DMS 273 treated with DMSO at 0.1 percent for 48 hours (cell line): ENCODE results near the gene SCG2.

Experiments
- DNase-seq: peaks from one replicate; lab custom pipeline; 2025; lab: John Stamatoyannopoulos, UW

SCG2 gene, protein sequence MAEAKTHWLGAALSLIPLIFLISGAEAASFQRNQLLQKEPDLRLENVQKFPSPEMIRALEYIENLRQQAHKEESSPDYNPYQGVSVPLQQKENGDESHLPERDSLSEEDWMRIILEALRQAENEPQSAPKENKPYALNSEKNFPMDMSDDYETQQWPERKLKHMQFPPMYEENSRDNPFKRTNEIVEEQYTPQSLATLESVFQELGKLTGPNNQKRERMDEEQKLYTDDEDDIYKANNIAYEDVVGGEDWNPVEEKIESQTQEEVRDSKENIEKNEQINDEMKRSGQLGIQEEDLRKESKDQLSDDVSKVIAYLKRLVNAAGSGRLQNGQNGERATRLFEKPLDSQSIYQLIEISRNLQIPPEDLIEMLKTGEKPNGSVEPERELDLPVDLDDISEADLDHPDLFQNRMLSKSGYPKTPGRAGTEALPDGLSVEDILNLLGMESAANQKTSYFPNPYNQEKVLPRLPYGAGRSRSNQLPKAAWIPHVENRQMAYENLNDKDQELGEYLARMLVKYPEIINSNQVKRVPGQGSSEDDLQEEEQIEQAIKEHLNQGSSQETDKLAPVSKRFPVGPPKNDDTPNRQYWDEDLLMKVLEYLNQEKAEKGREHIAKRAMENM

DNA sequence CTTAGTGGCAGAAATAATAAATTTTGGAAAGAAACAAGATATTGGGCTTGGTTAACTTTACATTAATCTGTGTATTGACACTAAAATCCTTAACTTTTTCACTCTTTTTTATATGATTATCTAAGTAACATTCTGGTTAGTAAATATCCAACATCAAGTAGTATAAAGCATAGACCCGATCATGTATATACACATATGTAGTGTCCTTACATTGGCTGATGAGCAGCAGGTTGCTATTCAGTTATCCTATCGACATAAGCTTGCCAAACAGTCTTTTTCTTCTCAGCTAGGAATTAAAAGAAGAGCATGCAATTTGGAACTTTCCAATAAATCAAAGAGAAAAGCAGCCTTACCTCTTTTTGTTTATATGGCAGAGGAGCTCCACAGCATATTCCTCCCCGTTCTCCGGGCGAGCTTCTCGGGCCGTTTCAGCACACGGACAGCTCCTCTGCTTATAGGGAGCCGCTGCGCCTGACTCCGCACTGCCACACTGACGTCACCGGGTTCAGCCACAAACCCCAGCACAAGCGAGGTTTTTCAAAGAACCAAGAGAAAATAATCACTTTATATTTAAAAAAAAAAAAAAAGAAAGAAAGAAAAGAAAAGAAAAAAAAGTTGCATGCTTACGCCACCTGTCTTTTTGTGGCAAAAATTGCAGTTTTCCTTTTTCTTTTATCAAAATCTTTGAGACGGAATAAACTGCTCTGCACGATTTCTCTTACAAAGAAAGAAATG is at the start of gene SCG2:
Gene SCG2 (minus strand): TSS at position 430 of the 735 bp plus-strand sequence. CDS start 3,079 bp downstream, outside the sequence.
- no peak for DNase-seq

DNA sequence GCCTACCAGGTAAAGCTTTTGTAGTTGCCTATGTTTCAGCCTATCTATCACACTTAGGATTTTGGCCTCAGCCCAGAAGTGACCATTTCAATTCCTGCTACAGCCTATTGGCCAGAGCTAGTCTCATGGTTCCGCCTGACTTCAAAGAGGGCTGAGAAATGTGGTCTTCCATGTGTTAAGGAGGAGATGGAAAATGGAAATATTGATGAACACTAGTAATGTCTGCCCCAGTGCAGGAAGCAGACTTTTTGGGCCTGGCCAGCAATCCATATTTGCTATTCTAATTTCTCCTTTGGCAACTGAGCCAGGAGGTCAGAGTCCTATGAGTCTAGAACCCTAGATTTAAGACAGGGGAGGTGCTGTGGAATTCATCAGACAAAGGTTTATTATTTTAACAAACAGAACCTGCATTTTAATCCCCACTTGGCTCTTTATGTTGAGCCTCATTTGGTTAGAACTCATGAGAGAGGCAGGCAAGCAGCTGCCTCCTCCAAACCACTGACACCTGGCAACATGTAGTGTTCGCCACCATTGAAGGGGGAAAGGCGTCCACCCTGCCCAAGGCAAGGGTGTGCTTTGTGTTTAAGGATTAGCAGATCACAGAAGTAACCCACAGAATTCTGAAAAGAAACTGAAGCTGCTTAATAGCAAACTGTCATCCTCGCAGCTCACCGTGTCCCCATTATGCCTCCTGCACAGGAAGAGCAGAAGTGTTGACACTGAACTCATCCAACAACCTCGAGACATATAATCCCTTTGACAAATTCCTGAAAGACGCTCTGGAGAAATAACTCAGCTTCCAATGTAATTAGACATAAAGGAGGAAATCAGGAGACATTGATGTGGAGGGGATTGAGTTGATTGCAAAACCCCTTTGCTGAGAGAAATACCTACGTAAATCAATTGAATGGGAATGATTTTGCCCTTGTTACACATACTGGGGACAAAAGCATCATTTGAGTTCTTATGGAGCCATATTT is 47.7 kb upstream of the SCG2 start:
- DNase-seq: no peak

DNA sequence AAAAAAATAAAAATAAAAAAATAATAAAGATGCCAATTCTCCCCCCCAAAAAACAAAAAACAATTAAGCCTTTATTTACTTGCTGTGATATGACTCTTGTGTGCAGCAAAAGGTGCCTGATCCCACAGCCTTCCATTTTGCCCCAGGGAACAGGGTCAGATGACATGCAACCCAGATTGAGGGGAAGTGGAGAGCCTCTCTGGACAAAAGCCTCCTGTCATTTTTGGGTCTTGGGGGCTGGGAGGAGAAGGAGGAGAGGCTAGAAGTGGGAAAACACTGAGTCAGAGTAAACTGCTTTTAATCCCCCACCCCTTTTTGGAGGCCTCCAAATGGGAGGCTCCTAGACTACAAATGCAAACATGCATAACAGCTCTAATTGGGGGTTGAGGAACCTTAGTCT is 46.6 kb upstream of the SCG2 start:
- DNase-seq: no peak

DNA sequence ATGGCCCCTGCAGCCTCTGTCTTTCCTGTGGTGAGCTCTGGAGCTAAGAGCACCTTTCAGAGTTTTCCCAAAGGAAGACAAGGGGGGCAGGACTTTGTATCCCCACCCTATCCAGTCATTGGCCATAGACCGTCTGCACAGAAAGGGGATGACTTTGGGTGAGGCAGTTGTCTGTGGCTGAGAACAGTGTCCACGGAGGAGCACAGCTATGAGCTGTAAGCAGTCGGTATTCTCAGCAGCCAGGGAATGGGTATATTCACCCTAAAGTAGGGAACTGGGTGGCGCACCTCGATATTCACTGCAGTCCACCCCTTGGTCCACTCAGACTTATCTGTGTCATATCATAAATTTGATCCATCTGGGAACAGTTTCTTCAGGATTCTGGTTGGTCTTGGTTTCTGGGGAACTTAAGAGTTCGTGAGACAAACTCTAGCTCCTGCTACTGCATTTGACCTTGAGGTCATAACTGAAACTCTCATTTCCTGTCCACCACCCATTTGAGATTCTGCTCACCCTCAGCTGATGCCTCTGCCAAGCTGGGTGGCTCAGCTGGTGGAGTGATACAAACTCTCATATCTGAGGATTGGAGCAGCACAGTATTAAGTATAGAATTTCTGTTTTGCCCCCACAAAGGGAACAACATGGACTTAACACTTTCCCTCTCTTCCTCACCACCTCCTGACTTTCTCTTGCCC is 45.2 kb upstream of the SCG2 start:
- DNase-seq: no peak

DNA sequence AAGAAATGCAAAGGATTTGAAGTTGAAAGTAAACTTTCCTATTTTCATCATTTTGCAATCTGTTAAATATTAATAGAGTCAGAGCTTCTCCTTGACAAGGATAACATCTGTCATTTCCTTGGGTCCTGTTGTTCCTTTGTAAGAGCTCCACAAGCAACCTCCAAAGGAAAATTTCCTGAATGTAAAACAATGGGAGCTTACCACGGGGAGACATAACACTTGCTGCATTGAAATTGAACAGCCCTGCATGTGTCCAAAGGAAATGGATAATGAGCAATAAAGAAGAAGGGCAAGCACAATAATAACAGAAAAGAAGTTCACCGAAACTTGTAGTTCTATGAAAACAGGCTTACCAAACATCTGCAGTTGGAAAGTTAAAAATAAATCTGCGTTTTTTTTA is 42.0 kb upstream of the SCG2 start:
- no peak for DNase-seq

GRCh38 chr2:223643309-223643708 is 41.1 kb upstream of the SCG2 start:
- DNase-seq: no peak

DNA sequence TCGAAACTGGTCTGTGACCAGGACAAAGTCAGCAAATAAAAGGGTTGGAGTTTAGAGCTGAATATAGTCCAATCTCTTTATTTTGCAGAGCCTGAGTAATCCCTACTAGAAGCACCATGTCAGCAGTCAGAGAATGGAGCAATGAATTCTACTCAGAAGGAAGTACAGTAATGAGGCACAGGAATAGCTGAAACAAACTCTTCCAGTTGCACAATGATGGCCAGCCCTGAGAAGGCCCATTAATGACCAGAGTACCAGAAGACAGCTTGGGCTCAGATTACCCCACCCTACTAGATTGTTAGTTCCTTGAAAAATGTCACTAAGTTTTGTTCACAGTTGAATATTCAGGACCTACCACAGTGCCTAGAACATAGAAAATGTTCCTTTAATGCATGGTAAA is 40.3 kb upstream of the SCG2 start:
- no peak for DNase-seq

GRCh38 chr2:223641082-223641481 is 38.9 kb upstream of the SCG2 start:
- DNase-seq: no peak

DNA sequence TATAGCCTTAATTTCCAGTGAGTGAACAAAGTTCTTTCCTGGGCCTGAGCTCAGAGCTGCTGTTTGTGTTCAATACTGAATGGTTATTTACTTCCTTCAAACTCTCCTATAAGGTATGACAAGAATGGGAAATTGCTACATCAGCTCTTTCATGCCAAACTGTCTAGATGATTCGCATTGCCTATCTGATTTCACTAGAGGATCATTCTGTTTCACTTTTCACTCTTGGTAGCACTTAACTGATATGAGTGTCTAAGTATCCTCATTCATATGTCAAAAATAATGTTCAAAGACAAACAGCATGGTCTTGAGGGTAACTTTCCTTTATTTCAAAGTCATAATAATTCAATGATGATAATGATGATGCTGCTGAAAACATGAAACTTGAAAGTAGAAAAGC is 32.9 kb upstream of the SCG2 start:
- DNase-seq: no peak

DNA sequence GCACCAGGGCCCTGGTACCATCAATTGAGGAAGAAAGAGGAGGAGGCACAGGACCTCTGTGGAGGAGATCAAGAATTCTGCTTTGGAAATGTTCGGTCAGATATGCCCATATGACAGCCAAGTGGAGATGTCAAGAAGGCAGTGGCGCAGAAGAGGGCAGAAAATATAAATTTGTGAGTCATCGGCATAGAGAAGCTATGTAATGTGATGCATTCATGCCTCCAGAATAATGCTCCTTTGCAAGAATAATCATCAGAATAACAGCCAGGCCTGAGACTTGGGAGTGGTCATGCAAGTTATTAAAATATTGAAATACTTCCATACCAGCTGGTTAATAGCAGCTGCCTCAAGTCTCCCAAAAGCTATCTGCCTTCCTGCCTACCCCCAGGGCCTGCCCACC is 32.1 kb upstream of the SCG2 start:
- DNase-seq: no peak

- peak; percentile 33 for DNase-seq
Observed at GRCh38 chr2:223633656-223634055, 31.5 kb upstream of the SCG2 start.

DNA sequence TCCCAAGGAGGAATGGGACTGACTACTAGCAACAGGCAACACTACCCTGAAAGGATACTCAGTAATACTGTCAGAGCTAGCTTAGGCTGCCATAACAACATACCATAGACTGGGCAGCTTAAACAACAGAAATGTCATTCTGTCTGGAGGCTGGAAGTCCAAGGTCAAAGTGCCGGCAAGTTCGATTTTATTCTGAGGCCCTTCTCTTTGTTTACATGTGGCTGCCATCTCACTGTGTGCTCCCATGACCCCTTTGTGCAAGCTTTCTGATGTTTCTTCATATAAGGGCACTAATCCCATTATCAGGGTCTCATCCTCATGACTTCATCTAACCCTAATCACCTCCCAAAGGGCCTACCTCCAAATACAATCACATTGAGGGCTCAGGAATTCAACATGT is 30.7 kb upstream of the SCG2 start:
- no peak for DNase-seq

- no peak for DNase-seq
Observed at GRCh38 chr2:223626716-223627115, 24.6 kb upstream of the SCG2 start.

DNA sequence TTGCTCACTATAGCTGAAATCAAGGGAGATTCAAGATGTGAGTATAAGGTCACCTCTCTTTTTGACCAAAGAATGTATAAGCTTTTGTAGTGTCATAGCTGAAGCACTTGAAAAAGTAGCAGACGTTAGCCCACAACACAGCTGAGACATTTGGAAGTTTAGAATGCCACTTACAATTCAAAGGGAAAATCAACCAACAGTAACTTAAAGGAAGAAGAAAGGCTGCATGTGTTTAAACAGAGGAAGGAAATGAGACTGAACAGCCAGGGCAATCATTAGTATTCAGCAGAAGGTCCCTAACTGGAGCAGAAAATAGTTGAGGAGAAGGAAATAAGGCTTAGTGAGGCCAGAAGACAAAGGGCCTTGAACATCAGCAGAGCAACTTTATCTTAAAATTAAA is 23.5 kb upstream of the SCG2 start:
- DNase-seq: no peak

- no peak for DNase-seq
Observed at GRCh38 chr2:223621901-223622300, 19.7 kb upstream of the SCG2 start.

DNA sequence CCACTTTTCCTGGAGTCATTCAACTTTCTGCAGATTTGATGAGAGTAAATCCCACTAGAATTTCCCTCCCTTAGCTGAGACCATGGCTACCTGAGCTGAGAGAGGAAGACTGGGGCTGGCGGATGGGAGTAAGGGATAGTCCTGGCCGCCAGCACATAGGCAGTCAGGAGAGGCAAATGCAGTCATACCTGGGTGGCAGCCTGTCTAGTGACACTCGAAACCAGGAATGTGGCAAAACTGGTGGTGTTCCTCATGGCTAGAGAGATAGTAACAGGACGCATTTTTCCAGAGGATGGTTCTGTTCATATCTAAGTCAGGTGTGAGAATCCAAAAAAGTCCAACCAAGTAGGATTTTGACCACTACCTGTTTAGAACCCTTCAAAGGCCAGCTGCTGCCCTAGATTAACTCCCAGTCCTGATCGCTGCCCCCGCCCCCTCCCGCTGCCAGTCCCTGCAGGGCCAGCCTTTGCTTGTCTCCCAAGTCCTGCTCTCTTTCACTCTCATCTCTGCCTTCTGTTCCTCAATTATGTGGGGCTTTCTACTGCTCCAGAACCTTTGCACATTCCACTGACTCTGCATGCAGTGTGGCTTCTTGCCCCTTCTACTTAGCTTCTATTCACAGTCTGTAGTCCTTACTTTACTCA is 17.4 kb upstream of the SCG2 start:
- DNase-seq: no peak

DNA sequence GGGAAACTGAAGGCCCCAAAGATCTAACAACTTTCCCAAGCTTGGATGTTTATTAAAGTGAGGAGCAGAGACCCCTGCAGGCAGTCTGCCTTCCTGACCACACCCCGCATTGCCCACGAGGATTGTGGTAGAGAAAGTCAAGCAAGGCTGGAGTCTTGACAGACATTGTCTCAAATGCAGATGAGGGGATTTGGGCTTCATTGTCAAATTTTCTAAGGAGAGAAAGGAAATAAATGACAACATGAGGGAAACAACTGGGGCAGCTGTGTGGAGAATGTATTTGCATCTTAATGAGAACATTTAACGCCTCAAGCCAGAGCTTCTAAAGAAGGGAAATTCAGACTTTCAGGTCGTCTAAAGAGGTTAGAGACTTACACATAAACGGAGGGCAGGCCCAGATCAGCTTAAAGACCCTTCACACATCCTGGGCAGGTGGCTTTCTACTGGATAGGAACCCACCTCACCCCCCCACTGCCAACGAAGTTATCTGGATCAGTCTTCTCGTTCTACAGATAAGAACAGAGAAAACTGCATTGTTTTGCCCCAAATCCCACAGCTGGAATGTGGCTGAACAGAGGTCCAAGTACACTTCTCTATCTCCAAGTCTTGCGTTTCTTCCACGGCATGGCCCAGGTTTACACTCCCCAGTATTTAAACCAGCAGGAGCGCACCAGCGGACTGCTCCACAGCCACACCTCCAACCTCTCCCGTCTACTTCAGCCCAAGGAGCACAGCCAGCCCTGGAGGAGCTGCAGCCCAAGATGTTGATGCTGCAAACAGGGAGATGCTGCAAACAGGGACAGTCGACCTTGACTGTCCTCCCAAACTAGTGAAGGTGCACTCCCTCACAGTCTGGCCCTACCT is 16.2 kb upstream of the SCG2 start:
- DNase-seq: no peak

DNA sequence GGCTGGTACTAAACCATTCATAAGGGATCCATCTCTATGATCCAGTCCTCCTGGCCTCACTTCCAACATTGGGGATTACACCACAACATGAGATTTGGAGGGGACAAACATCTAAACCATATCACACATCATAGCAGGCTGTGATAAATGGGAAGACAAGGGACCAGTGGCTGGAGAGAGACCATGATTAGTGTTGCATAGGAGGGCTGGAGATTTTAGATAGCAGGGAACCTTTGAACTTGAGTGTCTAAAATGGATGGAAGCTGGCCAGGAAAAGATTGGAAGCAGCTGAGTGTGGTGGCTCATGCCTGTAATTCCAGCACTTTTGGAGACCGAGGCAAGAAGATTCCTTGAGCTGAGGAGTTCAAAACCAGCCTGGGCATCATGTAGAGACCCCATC is 12.4 kb upstream of the SCG2 start:
- DNase-seq: no peak

GRCh38 chr2:223613017-223613950 is 11.1 kb upstream of the SCG2 start:
- DNase-seq: peak; percentile 50
